ENCODE results near the gene TSPAN14. TPM values are rescaled to one million over a fixed set of nuclear protein-coding genes. Genes with fewer than 3 reads are reported as not detected.
A peak's percentile ranks its signal among the peaks of the same experiment; 100 is the strongest.

Gene TSPAN14
- total RNA-seq, 1 experiment from 2014 or later: 73.5 TPM

DNA sequence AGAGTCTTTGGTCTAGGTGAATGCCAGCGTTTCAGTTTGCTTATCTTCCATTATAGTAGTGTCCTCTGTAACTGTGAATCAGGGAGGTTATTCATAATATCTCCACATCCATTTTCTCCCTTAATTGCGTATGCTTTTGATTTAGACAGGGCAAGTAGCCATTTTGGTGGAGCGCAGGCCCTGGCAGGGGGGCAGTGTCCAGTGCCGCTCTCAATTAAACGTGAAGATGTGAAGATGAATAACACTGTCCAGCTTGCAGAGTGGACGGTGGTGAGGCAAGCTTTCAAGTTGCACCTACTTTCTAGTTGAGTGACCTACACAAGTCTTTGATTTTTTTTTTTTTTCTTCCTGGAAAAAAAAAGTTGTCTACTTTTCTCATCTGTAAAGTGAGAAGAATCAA, 4.5 kb downstream of the TSPAN14 start:
- ATAC-seq: no peak
- Mint-ChIP-seq H3K36me3 (no peaks in the 10 kb centered on the region), H3K4me1 (peaks cover 75% of the 10 kb centered on the region), H3K4me3 (peak overlapping the region; percentile 40), H3K27me3 (ENCODE audit: low read depth) (no peaks in the 10 kb centered on the region), H3K9me3 (no peaks in the 10 kb centered on the region), H3K27ac (peak overlapping the region; percentile 87)
- CTCF ChIA-PET: interaction anchor here (0.7 to 34.2 kb wide), 11 partner anchors 9 to 518 kb away, joined by 3 to 802 read pairs (median 4); no protein-coding TSS in a partner anchor
- POLR2A ChIA-PET: interaction anchor here (3.5 kb wide), 1 partner anchor 50 kb away, joined by 12 read pairs; the partner anchor contains the start of gene PRXL2A
- TF ChIP-seq ZNF121 (CRISPR knock-in tag; IDR thresholded peaks at IDR 0.05) (no peak), ATF6 (CRISPR knock-in tag; IDR thresholded peaks at IDR 0.05) (no peak), ZNF263 (CRISPR knock-in tag; IDR thresholded peaks at IDR 0.05; ENCODE audit: low read depth) (no peak), JUN (CRISPR knock-in tag; IDR thresholded peaks at IDR 0.05) (no peak), PRRX2 (CRISPR knock-in tag; IDR thresholded peaks at IDR 0.05) (no peak), TP53 (CRISPR knock-in tag; IDR thresholded peaks at IDR 0.05) (no peak), ZNF416 (CRISPR knock-in tag; IDR thresholded peaks at IDR 0.05) (no peak), JAZF1 (CRISPR knock-in tag; IDR thresholded peaks at IDR 0.05) (no peak), ATF3 (CRISPR knock-in tag; conservative IDR thresholded peaks at IDR 0.05) (no peak), CREM (CRISPR knock-in tag; IDR thresholded peaks at IDR 0.05) (no peak)
- TF ChIP-seq, protein P1, sequence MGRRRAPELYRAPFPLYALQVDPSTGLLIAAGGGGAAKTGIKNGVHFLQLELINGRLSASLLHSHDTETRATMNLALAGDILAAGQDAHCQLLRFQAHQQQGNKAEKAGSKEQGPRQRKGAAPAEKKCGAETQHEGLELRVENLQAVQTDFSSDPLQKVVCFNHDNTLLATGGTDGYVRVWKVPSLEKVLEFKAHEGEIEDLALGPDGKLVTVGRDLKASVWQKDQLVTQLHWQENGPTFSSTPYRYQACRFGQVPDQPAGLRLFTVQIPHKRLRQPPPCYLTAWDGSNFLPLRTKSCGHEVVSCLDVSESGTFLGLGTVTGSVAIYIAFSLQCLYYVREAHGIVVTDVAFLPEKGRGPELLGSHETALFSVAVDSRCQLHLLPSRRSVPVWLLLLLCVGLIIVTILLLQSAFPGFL (CRISPR knock-in tag; IDR thresholded peaks at IDR 0.05; ENCODE audit: borderline replicate concordance): no peak
- TF ChIP-seq, protein P2, sequence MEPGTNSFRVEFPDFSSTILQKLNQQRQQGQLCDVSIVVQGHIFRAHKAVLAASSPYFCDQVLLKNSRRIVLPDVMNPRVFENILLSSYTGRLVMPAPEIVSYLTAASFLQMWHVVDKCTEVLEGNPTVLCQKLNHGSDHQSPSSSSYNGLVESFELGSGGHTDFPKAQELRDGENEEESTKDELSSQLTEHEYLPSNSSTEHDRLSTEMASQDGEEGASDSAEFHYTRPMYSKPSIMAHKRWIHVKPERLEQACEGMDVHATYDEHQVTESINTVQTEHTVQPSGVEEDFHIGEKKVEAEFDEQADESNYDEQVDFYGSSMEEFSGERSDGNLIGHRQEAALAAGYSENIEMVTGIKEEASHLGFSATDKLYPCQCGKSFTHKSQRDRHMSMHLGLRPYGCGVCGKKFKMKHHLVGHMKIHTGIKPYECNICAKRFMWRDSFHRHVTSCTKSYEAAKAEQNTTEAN (CRISPR knock-in tag; IDR thresholded peaks at IDR 0.05): no peak
- TF ChIP-seq, protein P3, sequence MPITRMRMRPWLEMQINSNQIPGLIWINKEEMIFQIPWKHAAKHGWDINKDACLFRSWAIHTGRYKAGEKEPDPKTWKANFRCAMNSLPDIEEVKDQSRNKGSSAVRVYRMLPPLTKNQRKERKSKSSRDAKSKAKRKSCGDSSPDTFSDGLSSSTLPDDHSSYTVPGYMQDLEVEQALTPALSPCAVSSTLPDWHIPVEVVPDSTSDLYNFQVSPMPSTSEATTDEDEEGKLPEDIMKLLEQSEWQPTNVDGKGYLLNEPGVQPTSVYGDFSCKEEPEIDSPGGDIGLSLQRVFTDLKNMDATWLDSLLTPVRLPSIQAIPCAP (CRISPR knock-in tag; IDR thresholded peaks at IDR 0.05): no peak
- TF ChIP-seq, protein P4, sequence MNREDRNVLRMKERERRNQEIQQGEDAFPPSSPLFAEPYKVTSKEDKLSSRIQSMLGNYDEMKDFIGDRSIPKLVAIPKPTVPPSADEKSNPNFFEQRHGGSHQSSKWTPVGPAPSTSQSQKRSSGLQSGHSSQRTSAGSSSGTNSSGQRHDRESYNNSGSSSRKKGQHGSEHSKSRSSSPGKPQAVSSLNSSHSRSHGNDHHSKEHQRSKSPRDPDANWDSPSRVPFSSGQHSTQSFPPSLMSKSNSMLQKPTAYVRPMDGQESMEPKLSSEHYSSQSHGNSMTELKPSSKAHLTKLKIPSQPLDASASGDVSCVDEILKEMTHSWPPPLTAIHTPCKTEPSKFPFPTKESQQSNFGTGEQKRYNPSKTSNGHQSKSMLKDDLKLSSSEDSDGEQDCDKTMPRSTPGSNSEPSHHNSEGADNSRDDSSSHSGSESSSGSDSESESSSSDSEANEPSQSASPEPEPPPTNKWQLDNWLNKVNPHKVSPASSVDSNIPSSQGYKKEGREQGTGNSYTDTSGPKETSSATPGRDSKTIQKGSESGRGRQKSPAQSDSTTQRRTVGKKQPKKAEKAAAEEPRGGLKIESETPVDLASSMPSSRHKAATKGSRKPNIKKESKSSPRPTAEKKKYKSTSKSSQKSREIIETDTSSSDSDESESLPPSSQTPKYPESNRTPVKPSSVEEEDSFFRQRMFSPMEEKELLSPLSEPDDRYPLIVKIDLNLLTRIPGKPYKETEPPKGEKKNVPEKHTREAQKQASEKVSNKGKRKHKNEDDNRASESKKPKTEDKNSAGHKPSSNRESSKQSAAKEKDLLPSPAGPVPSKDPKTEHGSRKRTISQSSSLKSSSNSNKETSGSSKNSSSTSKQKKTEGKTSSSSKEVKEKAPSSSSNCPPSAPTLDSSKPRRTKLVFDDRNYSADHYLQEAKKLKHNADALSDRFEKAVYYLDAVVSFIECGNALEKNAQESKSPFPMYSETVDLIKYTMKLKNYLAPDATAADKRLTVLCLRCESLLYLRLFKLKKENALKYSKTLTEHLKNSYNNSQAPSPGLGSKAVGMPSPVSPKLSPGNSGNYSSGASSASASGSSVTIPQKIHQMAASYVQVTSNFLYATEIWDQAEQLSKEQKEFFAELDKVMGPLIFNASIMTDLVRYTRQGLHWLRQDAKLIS (CRISPR knock-in tag; IDR thresholded peaks at IDR 0.05; ENCODE audit: borderline replicate concordance): no peak
- DNase-seq (ENCODE audit: low spot score): no peak

DNA sequence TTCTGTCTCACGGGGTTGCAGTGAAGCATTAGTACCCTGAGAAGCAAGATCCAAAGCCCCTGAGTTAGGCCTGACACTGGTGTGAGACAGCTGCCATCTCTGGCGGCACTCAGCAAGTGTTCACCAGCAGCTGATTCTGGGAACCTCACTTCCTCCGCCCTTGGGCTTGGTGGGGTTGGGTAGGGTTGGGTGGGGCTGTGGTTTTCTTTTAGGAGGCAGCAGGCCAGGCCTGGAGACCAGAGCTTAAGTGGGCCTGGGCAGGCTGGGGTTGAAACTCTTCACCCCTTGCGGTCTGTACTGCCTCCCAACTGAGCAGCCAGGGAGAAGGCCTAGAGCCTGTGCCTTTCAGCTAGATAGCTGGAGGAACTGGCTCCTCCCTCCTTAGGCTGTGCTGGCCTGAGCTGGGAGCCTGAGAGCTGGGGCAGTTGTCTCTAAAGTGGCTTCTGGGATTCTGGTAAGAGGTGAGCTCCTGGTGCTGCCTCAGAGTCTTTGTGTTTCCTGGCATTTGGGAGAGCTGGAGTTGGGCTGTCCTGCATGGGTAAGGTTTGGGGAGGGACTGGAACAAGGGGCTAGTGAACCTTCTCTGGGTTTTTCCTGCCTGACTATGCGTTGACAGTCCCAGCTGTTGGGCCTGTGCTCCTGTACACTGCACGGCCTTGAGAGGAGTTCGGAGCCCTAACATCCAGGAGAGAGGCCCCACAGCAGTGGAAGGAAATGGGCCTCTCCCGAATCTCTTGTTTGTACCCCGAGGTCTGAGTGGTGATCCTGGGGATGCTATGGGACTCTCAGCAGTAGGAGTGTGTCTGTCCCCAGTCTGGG, 5.1 kb downstream of the TSPAN14 start:
- ATAC-seq: peak; percentile 7
- Mint-ChIP-seq H3K9me3 (no peaks in the 10 kb centered on the region), H3K4me1 (peaks cover 81% of the 10 kb centered on the region), H3K36me3 (no peaks in the 10 kb centered on the region), H3K27ac (peak overlapping the region; percentile 99), H3K4me3 (peak overlapping the region; percentile 50), H3K27me3 (ENCODE audit: low read depth) (no peaks in the 10 kb centered on the region)
- ChIA-PET POLR2A (interaction anchor here (1.1 to 3.5 kb wide), 2 partner anchors 26 to 51 kb away, joined by 5 to 12 read pairs; partner anchors contain the start of gene PRXL2A), CTCF (interaction anchor here (0.7 to 34.2 kb wide), 11 partner anchors 10 to 519 kb away, joined by 3 to 802 read pairs (median 4); no protein-coding TSS in a partner anchor)
- peak; percentile 30 for DNase-seq (ENCODE audit: low spot score)
- TF ChIP-seq, protein P5, sequence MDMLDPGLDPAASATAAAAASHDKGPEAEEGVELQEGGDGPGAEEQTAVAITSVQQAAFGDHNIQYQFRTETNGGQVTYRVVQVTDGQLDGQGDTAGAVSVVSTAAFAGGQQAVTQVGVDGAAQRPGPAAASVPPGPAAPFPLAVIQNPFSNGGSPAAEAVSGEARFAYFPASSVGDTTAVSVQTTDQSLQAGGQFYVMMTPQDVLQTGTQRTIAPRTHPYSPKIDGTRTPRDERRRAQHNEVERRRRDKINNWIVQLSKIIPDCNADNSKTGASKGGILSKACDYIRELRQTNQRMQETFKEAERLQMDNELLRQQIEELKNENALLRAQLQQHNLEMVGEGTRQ (CRISPR knock-in tag; IDR thresholded peaks at IDR 0.05): no peak
- no peak for TF ChIP-seq ZNF138 (CRISPR knock-in tag; conservative IDR thresholded peaks at IDR 0.05)
- TF ChIP-seq JUN (CRISPR knock-in tag; IDR thresholded peaks at IDR 0.05): no peak
- no peak for TF ChIP-seq ELF4 (CRISPR knock-in tag; IDR thresholded peaks at IDR 0.05; ENCODE audit: low read depth)
- TF ChIP-seq, protein P6, sequence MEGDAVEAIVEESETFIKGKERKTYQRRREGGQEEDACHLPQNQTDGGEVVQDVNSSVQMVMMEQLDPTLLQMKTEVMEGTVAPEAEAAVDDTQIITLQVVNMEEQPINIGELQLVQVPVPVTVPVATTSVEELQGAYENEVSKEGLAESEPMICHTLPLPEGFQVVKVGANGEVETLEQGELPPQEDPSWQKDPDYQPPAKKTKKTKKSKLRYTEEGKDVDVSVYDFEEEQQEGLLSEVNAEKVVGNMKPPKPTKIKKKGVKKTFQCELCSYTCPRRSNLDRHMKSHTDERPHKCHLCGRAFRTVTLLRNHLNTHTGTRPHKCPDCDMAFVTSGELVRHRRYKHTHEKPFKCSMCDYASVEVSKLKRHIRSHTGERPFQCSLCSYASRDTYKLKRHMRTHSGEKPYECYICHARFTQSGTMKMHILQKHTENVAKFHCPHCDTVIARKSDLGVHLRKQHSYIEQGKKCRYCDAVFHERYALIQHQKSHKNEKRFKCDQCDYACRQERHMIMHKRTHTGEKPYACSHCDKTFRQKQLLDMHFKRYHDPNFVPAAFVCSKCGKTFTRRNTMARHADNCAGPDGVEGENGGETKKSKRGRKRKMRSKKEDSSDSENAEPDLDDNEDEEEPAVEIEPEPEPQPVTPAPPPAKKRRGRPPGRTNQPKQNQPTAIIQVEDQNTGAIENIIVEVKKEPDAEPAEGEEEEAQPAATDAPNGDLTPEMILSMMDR (IDR thresholded peaks at IDR 0.05): no peak
- no peak for TF ChIP-seq RELA (CRISPR knock-in tag; IDR thresholded peaks at IDR 0.05; ENCODE audit: borderline replicate concordance)
- no peak for TF ChIP-seq TEAD1 (CRISPR knock-in tag; IDR thresholded peaks at IDR 0.05)

All from WTC11 (cell line).